MM.1S (cell line): ENCODE data around the gene PHF19.

Experiments
- DNase-seq: peaks from one replicate; pipeline ENCODE4 v3.0.0-alpha.2; 2015
- H2AFZ ChIP-seq: fragments of 300-600 bp; sonication (generic); 2 replicates; pipeline ENCODE4 v1.6.0; 2016; ENCODE audit warnings: antibody characterized with exemption, low read length
- H3F3A ChIP-seq: fragments of 300-600 bp; sonication (generic); 2 replicates; pipeline ENCODE4 v1.6.1; 2016; ENCODE audit warnings: mild to moderate bottlenecking, antibody characterized with exemption, low read length, moderate library complexity, mixed read lengths; ENCODE audit not compliant: insufficient read depth
- H3K27ac ChIP-seq: fragments of 300-600 bp; sonication (generic); 2 replicates; pipeline ENCODE4 v1.5.1; 2016; ENCODE audit warnings: mild to moderate bottlenecking, low read length
- H3K27me3 ChIP-seq: fragments of 300-600 bp; sonication (generic); replicated peaks from 2 replicates; pipeline ENCODE4 v1.6.0; 2016; ENCODE audit warnings: low read length; ENCODE audit not compliant: insufficient read depth
- H3K36me3 ChIP-seq: fragments of 300-600 bp; sonication (generic); replicated peaks from 2 replicates; pipeline ENCODE4 v1.6.1; 2016; ENCODE audit warnings: mild to moderate bottlenecking, low read length, mixed read lengths; ENCODE audit not compliant: insufficient read depth
- H3K4me1 ChIP-seq: fragments of 300-600 bp; sonication (generic); 2 replicates; pipeline ENCODE4 v1.6.1; 2016; ENCODE audit warnings: low read length, mixed read lengths
- H3K4me2 ChIP-seq: fragments of 300-600 bp; sonication (generic); 2 replicates; pipeline ENCODE4 v1.6.0; 2016; ENCODE audit warnings: low read depth, low read length
- H3K4me3 ChIP-seq: fragments of 300-600 bp; sonication (generic); 2 replicates; pipeline ENCODE4 v1.5.1; 2016; ENCODE audit warnings: low read length, mixed read lengths
- H3K79me2 ChIP-seq: fragments of 300-600 bp; sonication (generic); 2 replicates; pipeline ENCODE4 v1.6.1; 2016; ENCODE audit warnings: mixed run types, low read length, mixed read lengths
- H3K9ac ChIP-seq: fragments of 300-600 bp; sonication (generic); 2 replicates; pipeline ENCODE4 v1.6.1; 2016; ENCODE audit warnings: low read length, mixed read lengths
- H3K9me2 ChIP-seq: fragments of 300-600 bp; sonication (generic); replicated peaks from 2 replicates; pipeline ENCODE4 v1.6.1; 2016; ENCODE audit warnings: mild to moderate bottlenecking, low read length, mixed read lengths; ENCODE audit not compliant: insufficient read depth
- H3K9me3 ChIP-seq: fragments of 300-600 bp; sonication (generic); replicated peaks from 2 replicates; pipeline ENCODE4 v1.6.1; 2016; ENCODE audit warnings: mild to moderate bottlenecking, low read length, mixed read lengths; ENCODE audit not compliant: insufficient read depth
- H4K20me1 ChIP-seq: fragments of 300-600 bp; sonication (generic); 2 replicates; pipeline ENCODE4 v1.6.1; 2016; ENCODE audit warnings: mild to moderate bottlenecking, low read length, moderate library complexity, mixed read lengths; ENCODE audit not compliant: insufficient read depth
- CTCF ChIP-seq: fragments of 300-600 bp; sonication (generic); IDR thresholded peaks from 2 replicates; pipeline ENCODE4 v1.5.1; 2016; ENCODE audit warnings: antibody characterized with exemption, low read length, mixed read lengths
- EZH2 ChIP-seq: fragments of 300-600 bp; sonication (generic); optimal IDR thresholded peaks from 2 replicates; pipeline ENCODE3; 2017; ENCODE audit warnings: low read depth, mild to moderate bottlenecking, antibody characterized with exemption, low read length, mixed read lengths
- EZH2phosphoT487 ChIP-seq: fragments of 300-600 bp; sonication (generic); IDR thresholded peaks from 2 replicates; pipeline ENCODE4 v1.6.1; 2018; ENCODE audit warnings: antibody characterized with exemption, low read length

PHF19 gene

GRCh38 chr9:120885958-120886357, 9.0 kb upstream of the PHF19 start:
- Histone ChIP-seq H3K79me2 (no peaks in the 10 kb centered on the region), H3K36me3 (no peaks in the 10 kb centered on the region), H3K27ac (no peak overlapping the region), H2AFZ (no peak overlapping the region), H3K4me2 (no peak overlapping the region), H3K9ac (no peak overlapping the region), H3K4me1 (peaks cover 33% of the 10 kb centered on the region), H3K27me3 (no peaks in the 10 kb centered on the region), H3K9me3 (no peaks in the 10 kb centered on the region), H3K4me3 (no peak overlapping the region), H4K20me1 (no peaks in the 10 kb centered on the region), H3F3A (peaks cover 7% of the 10 kb centered on the region; the same call in 1 of the 2 replicates), H3K9me2 (no peaks in the 10 kb centered on the region)
- TF ChIP-seq CTCF (no peak), EZH2 (no peak), EZH2phosphoT487 (no peak)
- DNase-seq, result no peak

GRCh38 chr9:120885457-120885856, 8.5 kb upstream of the PHF19 start:
- Histone ChIP-seq H3K27ac (no peak overlapping the region), H3K4me3 (no peak overlapping the region), H3K9ac (no peak overlapping the region), H3K79me2 (no peaks in the 10 kb centered on the region), H3K9me3 (no peaks in the 10 kb centered on the region), H2AFZ (no peak overlapping the region), H3K9me2 (no peaks in the 10 kb centered on the region), H3K4me2 (no peak overlapping the region), H4K20me1 (no peaks in the 10 kb centered on the region), H3K4me1 (peaks cover 28% of the 10 kb centered on the region), H3K27me3 (no peaks in the 10 kb centered on the region), H3K36me3 (no peaks in the 10 kb centered on the region), H3F3A (peaks cover 7% of the 10 kb centered on the region; the same call in 1 of the 2 replicates)
- TF ChIP-seq CTCF (no peak), EZH2 (no peak), EZH2phosphoT487 (no peak)
- no peak for DNase-seq

GRCh38 chr9:120883608-120883996, 6.6 kb upstream of the PHF19 start:
- Histone ChIP-seq H3K36me3 (no peaks in the 10 kb centered on the region), H3K4me2 (no peak overlapping the region), H4K20me1 (no peaks in the 10 kb centered on the region), H3K9ac (no peak overlapping the region), H3K4me3 (no peak overlapping the region), H3K9me3 (no peaks in the 10 kb centered on the region), H3K4me1 (peaks cover 32% of the 10 kb centered on the region), H3F3A (peaks cover 14% of the 10 kb centered on the region), H3K27me3 (no peaks in the 10 kb centered on the region), H2AFZ (no peak overlapping the region), H3K27ac (no peak overlapping the region), H3K79me2 (no peaks in the 10 kb centered on the region), H3K9me2 (no peaks in the 10 kb centered on the region)
- no peak for TF ChIP-seq CTCF
- TF ChIP-seq EZH2, result no peak
- TF ChIP-seq EZH2phosphoT487, result no peak
- DNase-seq, result no peak
